ENCODE measurements around the gene PHLDB3.
A peak's percentile ranks its signal among the peaks of the same experiment; 100 is the strongest.

GRCh38 chr19:43464134-43464775, 40.3 kb downstream of the PHLDB3 start:
- TF ChIP-seq, protein P1, sequence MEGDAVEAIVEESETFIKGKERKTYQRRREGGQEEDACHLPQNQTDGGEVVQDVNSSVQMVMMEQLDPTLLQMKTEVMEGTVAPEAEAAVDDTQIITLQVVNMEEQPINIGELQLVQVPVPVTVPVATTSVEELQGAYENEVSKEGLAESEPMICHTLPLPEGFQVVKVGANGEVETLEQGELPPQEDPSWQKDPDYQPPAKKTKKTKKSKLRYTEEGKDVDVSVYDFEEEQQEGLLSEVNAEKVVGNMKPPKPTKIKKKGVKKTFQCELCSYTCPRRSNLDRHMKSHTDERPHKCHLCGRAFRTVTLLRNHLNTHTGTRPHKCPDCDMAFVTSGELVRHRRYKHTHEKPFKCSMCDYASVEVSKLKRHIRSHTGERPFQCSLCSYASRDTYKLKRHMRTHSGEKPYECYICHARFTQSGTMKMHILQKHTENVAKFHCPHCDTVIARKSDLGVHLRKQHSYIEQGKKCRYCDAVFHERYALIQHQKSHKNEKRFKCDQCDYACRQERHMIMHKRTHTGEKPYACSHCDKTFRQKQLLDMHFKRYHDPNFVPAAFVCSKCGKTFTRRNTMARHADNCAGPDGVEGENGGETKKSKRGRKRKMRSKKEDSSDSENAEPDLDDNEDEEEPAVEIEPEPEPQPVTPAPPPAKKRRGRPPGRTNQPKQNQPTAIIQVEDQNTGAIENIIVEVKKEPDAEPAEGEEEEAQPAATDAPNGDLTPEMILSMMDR (IDR thresholded peaks at IDR 0.05) = no peak
- peak in 2 of 4 donors; percentile 32 to 47 for TF ChIP-seq POLR2A (IDR thresholded peaks at IDR 0.05)

Data from esophagus squamous epithelium (tissue), 4 donors.